GM18505 (cell line): Measurements from ENCODE around the gene SDHB.

Source experiments
- ATAC-seq: cut with Tn5 transposase; IDR thresholded peaks from one replicate; pipeline ENCODE4 v1.9.1; 2021; ENCODE audit not compliant: unreplicated experiment
- POLR2A ChIP-seq: IDR thresholded peaks from 4 replicates; pipeline ENCODE4 v1.6.1; 2011; ENCODE audit warnings: borderline replicate concordance; ENCODE audit not compliant: insufficient read depth, insufficient read length; ENCODE audit errors: extremely low read depth

Gene SDHB

GRCh38 chr1:16986560-16986959 is 67.3 kb downstream of the SDHB start:
- TF ChIP-seq POLR2A = no peak
- ATAC-seq = no peak

- no peak for ATAC-seq
- TF ChIP-seq POLR2A = no peak
These were observed 67.7 kb downstream of the SDHB start for GRCh38 chr1:16986113-16986512.

GRCh38 chr1:16984717-16985116 is 69.1 kb downstream of the SDHB start:
- TF ChIP-seq POLR2A = no peak
- ATAC-seq = no peak

- no peak for TF ChIP-seq POLR2A
- no peak for ATAC-seq
These were observed 70.2 kb downstream of the SDHB start for GRCh38 chr1:16983649-16984048.

GRCh38 chr1:16982902-16983301 is 70.9 kb downstream of the SDHB start:
- no peak for ATAC-seq
- TF ChIP-seq POLR2A = no peak

- ATAC-seq = no peak
- no peak for TF ChIP-seq POLR2A
These were observed 72.5 kb downstream of the SDHB start for GRCh38 chr1:16981269-16981849.

- TF ChIP-seq POLR2A = no peak
These were observed 73.2 kb downstream of the SDHB start, which contains the start of gene MFAP2 for GRCh38 chr1:16980473-16981268. Gene MFAP2 (minus strand): TSS chr1:16980620. CDS start chr1:16978273, 2,347 bp downstream.

GRCh38 chr1:16979475-16980327 is 74.1 kb downstream of the SDHB start:
- ATAC-seq = no peak

More at GRCh38 chr1:16980473-16981268, 73.2 kb downstream of the SDHB start, which contains the start of gene MFAP2:
- ATAC-seq = no peak

GRCh38 chr1:16978567-16979474 is 75.0 kb downstream of the SDHB start:
- no peak for TF ChIP-seq POLR2A
- ATAC-seq = no peak

More at GRCh38 chr1:16979475-16980327, 74.1 kb downstream of the SDHB start:
- no peak for TF ChIP-seq POLR2A

- ATAC-seq = no peak
- TF ChIP-seq POLR2A = no peak
These were observed 75.7 kb downstream of the SDHB start for GRCh38 chr1:16978139-16978538.

- no peak for ATAC-seq
- TF ChIP-seq POLR2A = no peak
These were observed 76.5 kb downstream of the SDHB start for GRCh38 chr1:16977377-16977776.

- ATAC-seq = no peak
- no peak for TF ChIP-seq POLR2A
These were observed 76.9 kb downstream of the SDHB start for GRCh38 chr1:16976966-16977365.

GRCh38 chr1:16975838-16976237 is 78.0 kb downstream of the SDHB start:
- no peak for TF ChIP-seq POLR2A
- no peak for ATAC-seq

GRCh38 chr1:16975211-16975610 is 78.6 kb downstream of the SDHB start:
- ATAC-seq = no peak
- no peak for TF ChIP-seq POLR2A
